Measurements from ENCODE around the gene GLYAT. TPM values are rescaled to one million over a fixed set of nuclear protein-coding genes. Genes with fewer than 3 reads are reported as not detected.
"Not testable (repeated sequence)": the region's sequence is repeated elsewhere in the genome, so short reads cannot be mapped to it uniquely, and the experiment has no call there.

The GLYAT gene
- total RNA-seq, 1 experiment from 2014 or later, result not detected

DNA sequence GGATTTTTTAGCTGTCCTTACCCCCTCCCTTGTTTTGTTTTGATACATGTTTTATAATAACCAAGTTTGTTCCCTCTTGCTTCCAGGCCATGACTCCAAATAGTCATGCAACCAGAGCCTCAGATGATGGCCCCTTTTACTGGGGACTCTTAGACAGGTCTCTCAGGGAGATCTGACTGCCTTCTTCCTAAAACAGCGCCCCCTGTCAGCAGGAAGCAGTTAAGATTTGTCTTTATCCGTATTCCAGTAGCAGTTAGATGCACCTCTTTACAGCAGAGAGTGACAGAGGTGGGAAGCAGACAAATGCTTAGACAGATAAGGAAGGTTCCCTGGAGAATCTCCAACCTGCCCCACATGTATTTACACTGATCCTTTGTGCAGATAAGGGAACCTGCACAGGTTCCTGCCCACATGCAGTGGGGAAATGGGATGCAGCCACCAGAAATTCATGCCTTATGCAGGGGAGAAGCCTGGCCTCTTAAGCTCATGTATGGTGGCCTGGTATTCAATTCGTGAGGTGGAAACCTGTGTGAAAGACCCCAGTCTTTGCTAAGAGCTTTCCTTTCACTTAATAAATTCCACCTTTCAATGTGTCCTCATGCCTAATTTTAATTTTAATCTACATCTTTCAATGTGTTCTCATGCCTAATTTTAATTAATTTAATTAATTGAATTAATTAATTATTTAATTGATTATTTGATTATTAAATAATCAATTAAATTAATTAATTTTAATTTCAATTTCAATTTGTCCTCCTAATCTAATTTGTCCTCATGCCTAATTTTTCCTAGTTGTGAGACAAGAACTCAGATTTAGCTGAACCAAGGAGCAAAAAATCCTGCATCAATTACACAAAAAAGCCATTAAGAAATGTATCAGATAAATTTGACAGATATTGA, 11.5 kb upstream of the GLYAT start:
- no peak for DNase-seq (ENCODE audit: low spot score)

DNA sequence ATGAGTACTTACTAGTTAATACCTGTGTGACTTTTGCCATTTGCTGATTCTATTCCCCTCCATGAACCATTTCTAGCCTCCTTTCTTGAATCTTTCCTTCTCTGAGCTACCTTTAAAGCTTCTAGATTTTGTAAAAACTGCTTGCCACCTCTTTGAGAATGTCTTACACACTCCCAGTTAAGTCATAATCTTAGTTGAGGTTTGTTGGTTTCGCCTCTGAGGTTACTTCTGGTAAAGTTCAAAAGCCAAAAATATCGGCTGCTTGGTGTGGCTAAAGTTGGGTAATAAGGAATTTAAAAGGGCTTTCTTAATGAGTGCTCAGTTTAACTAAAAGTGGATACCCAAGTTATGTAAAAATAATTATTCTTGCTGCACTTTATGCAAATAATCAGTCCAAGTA, 10.4 kb upstream of the GLYAT start:
- DNase-seq (ENCODE audit: low spot score), result no peak

DNA sequence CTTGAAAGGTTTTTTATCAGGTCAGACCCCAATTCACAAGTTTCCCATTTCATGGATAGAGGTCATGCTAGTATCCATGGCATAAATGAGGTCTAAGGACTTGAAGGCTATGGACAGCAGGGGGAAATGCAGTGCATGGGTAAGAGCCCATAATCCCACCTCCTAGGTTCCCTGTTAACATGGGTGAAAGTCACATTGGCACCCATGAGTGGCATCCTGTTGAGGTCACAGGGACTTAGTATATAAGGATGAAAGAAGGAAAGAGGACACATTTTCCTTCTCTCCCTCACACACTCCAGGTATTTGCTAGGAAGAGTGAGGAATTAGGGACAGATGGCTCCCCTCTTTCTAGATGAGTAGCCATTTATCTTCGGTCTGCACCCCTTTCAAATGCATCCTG, 9.4 kb upstream of the GLYAT start:
- no peak for DNase-seq (ENCODE audit: low spot score)

DNA sequence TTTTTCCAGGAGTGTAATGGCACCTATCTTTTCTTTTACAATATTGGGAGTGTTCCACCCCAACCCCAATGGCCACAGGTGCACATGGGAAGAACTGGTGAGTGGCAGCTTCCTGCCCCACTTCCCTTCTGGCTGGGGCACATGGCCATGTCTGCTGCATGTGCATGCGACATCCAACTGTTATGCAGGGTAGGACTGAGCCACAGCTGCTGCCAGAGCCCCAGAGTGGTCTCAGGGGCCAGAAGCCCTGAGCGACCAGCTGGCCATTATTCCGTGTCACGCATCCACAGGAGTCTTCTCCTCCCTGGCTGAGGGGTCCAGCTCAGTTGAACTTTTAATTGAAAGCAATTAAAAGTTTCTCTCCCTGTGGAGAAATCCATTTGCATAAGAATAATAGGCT, 8.7 kb upstream of the GLYAT start:
- no peak for DNase-seq (ENCODE audit: low spot score)

DNA sequence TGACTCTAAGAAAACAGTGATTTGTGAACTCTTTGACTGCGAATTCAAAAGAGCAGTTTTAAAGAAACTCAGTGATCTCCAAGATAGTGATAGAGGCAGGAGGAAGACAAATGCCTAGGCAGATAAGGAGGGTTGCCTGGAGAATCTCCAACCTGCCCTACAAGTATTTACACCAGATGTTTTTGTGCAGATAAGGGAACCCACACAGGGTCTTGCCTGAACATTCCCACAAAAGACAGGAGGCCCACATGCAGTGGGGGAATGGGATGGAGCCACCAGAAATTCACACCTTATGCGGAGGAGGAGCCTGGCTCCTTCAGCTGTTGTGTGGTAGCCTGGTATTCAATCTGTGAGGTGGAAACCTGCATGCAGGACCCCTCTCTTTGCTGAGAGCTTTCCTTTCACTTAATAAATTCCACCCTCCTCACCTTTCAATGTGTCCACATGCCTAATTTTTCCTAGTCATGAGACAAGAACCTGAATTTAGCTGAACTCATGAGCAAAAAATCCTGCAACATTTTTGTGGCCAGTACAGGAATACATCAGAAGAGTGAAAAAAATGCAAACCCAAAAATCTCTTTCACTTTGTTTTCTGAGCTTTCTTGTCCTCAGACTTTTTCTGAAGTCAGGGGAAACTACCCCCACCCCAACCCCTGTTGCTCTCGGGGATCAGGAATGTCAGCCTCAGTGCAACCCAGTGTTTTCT, 8.1 kb upstream of the GLYAT start:
- no peak for DNase-seq (ENCODE audit: low spot score)

DNA sequence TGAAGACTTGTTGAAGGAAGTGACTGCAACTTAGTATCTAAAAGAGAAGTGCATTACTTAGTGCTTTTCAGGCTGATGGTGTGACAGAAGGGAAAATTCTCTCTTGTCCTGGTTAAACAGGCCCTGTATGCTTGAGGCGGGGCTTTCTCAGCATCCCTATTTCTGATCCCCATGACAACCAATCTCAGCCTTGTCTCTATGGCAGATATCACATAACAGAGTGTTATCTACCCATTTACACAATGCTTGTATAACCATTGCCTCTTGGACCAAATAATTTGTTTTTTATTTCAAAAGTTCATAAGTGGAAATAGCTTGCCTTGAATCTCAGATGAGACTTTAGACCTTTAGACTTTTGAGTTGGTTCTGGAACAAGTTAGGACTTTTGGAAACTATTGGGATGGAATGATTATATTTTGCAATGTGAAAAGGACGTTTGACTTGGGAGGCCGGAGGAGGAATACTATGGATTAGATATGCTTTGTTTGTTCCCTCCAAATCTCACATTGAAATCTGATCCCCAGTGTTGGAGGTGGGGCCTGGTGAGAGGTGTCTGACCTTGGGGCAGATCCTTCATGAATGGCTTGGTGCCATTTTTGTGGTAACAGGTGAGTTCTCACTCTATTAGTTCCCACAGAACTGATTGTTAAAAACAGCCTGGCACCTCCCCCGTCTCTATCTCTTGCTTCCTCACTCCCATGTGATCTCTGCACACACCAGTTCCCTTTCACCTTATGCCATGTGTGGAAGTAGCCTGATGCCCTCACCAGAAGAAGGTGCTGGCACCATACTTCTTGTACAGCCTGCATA, 3.1 kb upstream of the GLYAT start:
- DNase-seq (ENCODE audit: low spot score), result no peak

DNA sequence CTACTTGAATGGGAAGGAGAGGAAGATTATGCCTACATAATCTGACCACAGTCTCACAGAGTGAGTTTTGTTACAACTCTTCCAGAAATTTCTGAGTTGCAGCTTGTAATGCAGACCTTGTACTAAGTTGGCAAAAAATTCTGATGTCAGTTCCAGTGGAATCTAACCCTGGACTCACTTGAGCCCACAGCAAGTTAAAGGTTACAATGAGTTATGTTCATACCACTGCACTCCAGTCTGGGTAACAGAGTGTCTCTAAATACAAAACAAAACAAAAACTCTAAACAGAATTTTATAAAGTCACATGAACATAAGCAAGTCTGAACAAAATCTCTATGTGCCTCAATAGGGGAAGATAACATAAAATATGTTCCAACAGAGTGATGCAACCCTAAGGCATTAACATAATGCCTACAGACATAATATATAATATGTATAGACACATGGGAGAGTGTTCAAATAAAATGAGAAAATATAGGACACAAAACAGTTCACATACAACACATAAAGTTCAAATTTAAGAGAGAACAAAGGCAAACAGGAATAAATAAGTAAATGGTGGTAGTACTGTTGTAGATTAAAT, 1.1 kb downstream of the GLYAT start:
- DNase-seq (ENCODE audit: low spot score), result no peak

DNA sequence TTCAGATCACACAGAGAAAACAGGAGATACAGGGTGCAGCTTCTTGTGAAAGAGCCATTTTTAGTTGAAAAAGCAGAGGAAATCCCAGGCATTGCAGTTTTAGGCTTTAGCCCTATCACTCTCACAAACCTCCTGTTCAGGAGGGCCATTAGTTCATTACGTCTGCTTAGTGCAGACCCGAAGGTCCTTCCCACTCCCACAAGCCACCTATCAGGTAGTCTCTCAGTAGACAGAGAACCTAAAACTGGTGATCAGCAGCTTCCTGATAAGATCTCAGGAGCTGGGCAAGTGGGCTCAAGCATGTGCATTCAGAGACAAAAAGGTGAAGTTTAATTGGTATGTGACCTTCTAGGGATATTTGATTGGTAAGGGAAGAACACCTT, 4.3 kb downstream of the GLYAT start:
- no peak for DNase-seq (ENCODE audit: low spot score)

DNA sequence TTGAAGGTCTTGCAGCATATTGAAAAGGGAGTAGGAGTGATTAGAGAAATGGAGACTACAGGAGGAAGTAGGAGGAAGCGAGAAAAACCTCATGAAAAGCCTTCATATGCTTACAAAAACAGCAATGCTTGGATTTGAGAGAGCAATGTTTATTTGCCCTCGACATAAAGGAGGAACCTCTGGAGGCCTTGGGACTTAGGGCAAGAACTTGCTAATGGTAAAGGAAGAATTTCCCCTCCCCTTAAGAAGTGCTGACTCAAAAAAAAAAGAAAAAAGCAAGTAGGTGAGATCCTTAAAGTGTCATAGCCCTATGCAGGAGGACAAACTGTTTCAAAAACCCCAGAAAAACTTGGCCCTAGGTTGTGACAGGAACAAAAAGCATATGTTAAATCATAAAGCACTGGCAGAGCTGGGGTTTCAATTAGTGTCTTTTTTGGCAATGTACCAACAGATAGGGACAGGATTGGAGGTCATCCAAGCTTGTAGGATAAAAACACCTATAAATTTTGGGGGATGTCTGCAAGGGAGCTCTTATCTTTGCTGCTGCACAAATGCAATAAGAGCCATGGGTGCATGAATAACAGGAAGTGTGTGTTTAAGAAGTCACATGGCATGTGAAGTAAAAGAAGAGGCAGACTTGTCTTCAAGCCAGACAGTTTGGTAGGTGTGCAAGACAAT, 4.9 kb downstream of the GLYAT start:
- no peak for DNase-seq (ENCODE audit: low spot score)

DNA sequence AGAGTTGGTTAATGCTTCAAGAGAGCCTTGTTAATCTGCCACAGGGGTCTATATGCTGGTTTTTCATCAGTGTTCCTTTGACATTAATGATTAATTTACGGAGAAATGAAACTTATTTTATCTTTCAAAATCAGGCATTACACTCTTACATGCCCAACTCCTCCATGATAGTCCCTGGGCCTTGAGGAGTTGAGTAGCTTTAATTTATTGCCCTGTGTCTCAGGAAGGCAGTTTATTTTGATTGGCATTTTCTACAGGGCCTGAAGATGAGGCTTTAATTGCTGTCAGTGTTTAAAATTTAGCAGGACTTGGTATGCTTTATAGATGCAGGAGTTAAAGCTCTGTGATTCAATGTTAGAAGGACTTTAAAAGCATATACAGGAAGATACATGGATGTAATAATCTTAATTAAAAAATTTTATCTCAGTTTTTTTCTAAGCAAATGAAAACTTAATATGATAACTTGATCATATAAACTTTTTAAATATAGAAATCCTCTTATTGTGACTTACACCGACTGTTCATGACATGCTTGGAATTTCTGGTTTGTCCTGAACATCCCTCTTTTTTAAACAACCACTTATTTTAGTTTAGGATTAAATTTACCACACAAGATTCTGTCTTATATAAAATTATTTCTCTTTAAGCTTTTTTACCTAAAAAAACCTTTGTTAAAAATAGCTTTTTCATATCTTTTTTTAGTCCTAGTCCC, 12.2 kb downstream of the GLYAT start:
- DNase-seq (ENCODE audit: low spot score), result no peak

DNA sequence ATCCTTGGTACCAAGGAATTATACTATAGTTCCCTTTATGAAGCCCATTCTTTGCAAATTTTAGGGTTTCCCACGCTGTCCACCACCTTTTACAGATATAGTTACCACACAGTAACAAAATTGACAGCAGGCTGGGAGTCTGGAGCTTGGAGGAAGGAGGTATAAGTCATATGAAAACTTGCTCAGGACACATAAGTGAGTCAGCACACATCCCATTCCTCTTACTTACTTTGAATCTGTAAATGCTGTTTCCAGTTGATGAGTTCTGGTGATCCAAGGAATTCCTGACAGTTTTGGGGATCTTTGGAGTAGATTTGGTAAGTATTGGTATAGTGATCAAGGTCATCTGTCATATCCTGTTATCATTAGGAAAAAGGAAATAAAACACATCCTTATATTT, 19.2 kb downstream of the GLYAT start:
- DNase-seq (ENCODE audit: low spot score), result no peak

DNA sequence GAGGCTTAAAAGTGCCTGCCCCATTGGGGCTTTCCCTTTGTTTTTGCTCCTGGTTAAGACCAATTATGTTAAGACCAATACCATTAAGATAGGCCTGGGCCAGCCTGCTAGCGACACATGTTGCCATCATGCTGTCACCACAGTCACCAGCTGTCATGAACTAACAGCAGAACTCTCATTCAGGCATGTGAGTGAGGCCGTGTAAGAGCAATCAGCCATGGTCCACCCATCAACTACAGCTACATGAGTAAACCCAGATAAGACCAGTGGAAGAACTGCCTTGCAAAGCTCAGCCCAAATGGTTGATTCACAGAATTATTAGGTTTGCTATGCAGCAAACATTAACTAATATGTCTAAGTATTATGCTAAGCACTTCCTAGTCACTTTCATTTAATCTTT, 19.9 kb downstream of the GLYAT start:
- no peak for DNase-seq (ENCODE audit: low spot score)

DNA sequence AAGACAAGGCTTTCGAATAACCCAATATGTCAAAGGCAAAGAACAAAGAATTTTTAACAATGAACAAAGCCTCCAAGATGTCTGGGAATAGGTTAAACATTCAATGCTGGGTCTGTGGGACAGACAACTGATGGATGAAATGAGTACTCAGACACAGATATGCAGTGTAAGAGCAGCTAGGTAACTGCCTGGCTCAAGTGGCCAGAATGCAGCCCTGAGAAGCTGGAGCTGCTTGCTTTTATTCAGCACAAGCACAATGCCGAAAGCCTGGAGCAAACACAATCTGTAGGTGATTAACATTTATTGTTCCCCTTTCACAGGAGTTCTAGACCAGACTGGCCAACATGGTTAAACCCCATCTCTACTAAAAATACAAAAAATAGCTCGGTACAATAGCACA, 24.0 kb downstream of the GLYAT start:
- DNase-seq (ENCODE audit: low spot score), result no peak

DNA sequence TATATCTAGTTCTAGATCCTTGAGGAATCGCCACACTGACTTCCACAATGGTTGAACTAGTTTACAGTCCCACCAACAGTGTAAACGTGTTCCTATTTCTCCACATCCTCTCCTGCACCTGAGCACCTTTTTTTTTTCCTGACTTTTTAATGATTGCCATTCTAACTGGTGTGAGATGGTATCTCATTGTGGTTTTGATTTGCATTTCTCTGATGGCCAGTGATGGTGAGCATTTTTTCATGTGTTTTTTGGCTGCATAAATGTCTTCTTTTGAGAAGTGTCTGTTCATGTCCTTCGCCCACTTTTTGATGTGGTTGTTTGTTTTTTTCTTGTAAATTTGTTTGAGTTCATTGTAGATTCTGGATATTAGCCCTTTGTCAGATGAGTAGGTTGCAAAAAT, 34.9 kb downstream of the GLYAT start:
- not testable (repeated sequence) for DNase-seq (ENCODE audit: low spot score)

DNA sequence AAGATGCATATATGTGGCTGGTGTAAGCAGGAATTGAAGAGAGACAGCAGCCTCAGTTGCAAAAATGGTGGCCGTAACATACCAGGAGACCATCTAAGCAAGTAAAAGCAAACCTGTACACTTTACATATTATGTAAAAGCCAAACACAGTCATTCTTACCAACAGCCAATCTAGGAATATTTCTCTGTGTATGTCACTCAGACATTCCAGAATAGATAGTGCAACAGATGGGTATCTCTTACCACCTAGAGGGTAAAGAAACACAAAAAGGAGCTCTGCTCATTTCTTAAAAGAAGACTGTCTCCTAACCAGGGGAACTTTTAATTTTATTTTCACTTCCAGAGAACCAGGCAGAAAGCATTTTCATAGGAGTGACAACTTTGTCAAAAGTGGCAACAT, 38.7 kb downstream of the GLYAT start:
- no peak for DNase-seq (ENCODE audit: low spot score)

DNA sequence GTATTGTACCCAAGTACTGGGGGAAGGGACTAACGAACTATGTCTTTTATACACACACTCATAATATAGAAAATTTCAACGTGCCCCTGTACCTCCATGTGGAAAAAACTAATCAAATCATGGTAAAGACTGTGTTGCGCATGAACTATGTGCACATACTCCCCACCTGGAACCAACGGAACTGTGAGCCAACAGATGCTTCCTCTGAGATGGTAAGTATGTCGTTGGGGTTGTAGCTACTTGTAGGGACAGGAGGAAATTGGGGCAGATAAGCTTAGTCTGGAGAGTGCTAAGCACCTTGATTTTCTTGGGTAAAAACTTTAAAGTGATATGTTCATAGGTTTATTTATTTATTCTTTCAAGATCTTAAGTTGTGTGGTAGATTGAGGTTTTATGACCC, 40.1 kb downstream of the GLYAT start:
- no peak for DNase-seq (ENCODE audit: low spot score)

DNA sequence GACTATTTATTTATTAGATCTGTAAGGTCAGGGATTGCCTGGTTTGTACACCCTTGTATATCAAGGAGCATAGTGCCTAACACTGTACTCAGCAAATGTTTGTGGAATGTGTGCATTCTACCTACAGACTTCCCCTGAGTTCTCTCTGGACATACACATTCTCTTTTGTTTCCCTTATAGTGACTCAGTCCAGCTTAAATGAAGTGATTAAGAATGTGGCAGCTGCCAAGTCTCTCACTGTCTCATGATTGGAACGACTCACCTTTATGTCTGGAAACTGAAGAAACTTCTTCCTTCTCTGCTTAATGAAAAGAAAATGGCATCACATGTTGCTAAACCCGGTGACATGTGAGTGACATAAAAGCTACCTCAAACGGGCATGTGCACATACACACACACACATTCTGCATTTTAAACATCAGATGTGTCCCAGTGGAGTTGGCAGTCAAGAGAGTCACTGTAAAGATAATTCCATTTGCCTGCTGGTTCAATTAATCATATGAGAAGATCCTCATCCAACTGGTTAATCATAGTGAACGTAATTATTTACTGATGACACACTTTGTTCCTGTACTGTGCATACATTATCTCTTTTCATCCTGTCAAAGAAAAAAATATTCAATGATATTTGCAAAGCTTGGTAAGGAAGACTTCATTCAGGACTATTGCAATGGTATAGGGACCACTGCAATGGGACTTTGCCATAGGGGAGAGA, 42.8 kb downstream of the GLYAT start:
- DNase-seq (ENCODE audit: low spot score), result peak; percentile 9

DNA sequence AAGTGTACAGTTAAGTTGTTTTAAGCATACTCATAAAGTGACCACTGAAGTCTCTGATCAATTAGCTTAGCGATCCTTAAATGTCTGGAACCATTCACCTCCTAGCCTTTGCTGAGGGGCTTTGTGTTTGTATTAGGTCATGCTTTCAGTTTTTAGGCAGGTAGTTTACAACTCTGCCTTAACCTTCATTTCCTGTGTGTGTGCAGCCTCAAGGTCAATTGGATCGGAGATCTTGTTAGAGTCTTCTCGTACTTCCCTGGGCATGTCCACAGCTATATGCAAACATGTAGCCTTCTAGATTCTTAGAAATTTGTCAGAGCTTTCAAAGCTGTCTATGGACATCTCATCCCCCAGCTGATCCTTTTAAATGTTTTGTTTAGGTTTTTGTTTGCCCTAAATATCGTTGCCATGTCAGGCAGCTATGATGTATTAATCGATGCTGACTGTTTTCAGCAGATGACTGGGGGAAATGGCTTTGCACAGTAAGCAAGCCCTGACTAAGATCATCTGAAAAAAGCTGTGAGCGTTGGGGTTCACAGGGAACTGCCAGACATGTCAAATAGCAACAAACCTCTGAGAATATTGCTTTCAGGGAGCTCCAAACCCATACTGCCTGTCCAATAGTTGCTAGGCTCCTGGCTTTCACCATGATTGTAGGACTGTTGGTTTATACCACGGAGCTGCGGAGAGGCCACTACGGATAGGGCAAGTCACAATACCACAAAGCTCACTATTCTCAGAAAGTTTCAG, 45.6 kb downstream of the GLYAT start:
- DNase-seq (ENCODE audit: low spot score), result no peak

DNA sequence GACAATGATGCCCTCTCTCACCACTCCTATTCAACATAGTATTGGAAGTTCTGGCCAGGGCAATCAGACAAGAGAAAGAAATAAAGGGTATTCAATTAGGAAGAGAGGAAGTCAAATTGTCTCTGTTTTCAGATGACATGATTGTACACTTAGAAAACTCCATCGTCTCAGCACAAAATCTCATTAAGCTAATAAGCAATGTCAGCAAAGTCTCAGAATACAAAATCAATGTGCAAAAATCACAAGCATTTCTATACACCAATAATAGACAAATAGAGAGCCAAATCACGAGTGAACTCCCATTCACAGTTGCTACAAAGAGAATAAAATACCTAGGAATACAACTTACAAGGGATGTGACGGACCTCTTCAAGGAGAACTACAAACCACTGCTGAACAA, 49.1 kb downstream of the GLYAT start:
- DNase-seq (ENCODE audit: low spot score), result not testable (repeated sequence)
